ENCODE data around the gene NDC1.
"Not testable (repeated sequence)": the region's sequence is repeated elsewhere in the genome, so short reads cannot be mapped to it uniquely, and the experiment has no call there.

Gene NDC1

GRCh38 chr1:53837924-53838653 lies at the start of gene NDC1:
NDC1 (minus strand) TSS chr1:53838296; CDS start chr1:53838261, 35 bp downstream.
- DNase-seq, result peak; percentile 96

GRCh38 chr1:53883600-53883999 lies 45.5 kb upstream of the NDC1 start:
- DNase-seq, result not testable (repeated sequence)

GRCh38 chr1:53881853-53882252 lies 43.8 kb upstream of the NDC1 start:
- DNase-seq, result not testable (repeated sequence)

- DNase-seq, result peak; percentile 13
Observed at GRCh38 chr1:53878492-53879105, 40.5 kb upstream of the NDC1 start.

- not testable (repeated sequence) for DNase-seq
Observed at GRCh38 chr1:53875150-53875549, 37.1 kb upstream of the NDC1 start.

GRCh38 chr1:53871773-53872484 lies 33.8 kb upstream of the NDC1 start:
- no peak for DNase-seq

GRCh38 chr1:53871221-53871620 lies 33.1 kb upstream of the NDC1 start:
- no peak for DNase-seq

- DNase-seq, result no peak
Observed at GRCh38 chr1:53869454-53870117, 31.5 kb upstream of the NDC1 start.

GRCh38 chr1:53868565-53868964 lies 30.5 kb upstream of the NDC1 start:
- no peak for DNase-seq

- DNase-seq, result no peak
Observed at GRCh38 chr1:53862507-53862906, 24.4 kb upstream of the NDC1 start.

- no peak for DNase-seq
Observed at GRCh38 chr1:53860967-53861411, 22.9 kb upstream of the NDC1 start.

- no peak for DNase-seq
Observed at GRCh38 chr1:53851571-53852285, 13.6 kb upstream of the NDC1 start.

GRCh38 chr1:53850082-53850673 lies 12.1 kb upstream of the NDC1 start:
- DNase-seq, result no peak

- no peak for DNase-seq
Observed at GRCh38 chr1:53847980-53848379, 9.9 kb upstream of the NDC1 start.

- no peak for DNase-seq
Observed at GRCh38 chr1:53842347-53842746, 4.3 kb upstream of the NDC1 start.

GRCh38 chr1:53838654-53838974 lies 518 bp upstream of the NDC1 start:
- no peak for DNase-seq

- DNase-seq, result no peak
Observed at GRCh38 chr1:53837646-53837923, 511 bp downstream of the NDC1 start.

- no peak for DNase-seq
Observed at GRCh38 chr1:53835491-53835890, 2.6 kb downstream of the NDC1 start.

GRCh38 chr1:53834776-53835175 lies 3.3 kb downstream of the NDC1 start:
- DNase-seq, result no peak

- DNase-seq, result no peak
Observed at GRCh38 chr1:53833393-53833792, 4.7 kb downstream of the NDC1 start.

- no peak for DNase-seq
Observed at GRCh38 chr1:53826367-53826766, 11.7 kb downstream of the NDC1 start.

- no peak for DNase-seq
Observed at GRCh38 chr1:53825306-53825705, 12.8 kb downstream of the NDC1 start.

GRCh38 chr1:53822931-53823330 lies 15.2 kb downstream of the NDC1 start:
- no peak for DNase-seq
